SK-N-MC (cell line): ENCODE measurements around the gene DIAPH2.

Experiments
- DNase-seq: peaks from one replicate; pipeline ENCODE4 v3.0.0-alpha.2; 2011; ENCODE audit warnings: low read depth, low spot score
- H3K27ac ChIP-seq: fragments of 200-600 bp; sonication (generic); 2 replicates; pipeline ENCODE4 v1.5.1; 2016; ENCODE audit warnings: mixed run types
- H3K36me3 ChIP-seq: fragments of 200-600 bp; sonication (generic); 2 replicates; pipeline ENCODE4 v1.6.1; 2017; ENCODE audit warnings: antibody characterized with exemption, low read length, mixed read lengths; ENCODE audit not compliant: insufficient read depth
- H3K4me3 ChIP-seq: fragments of 200-600 bp; sonication (generic); 2 replicates; pipeline ENCODE4 v1.5.1; 2016
- H3K9ac ChIP-seq: fragments of 200-600 bp; sonication (generic); 2 replicates; pipeline ENCODE4 v1.8.0; 2017; ENCODE audit warnings: mixed run types, mixed read lengths; ENCODE audit not compliant: insufficient read length
- H3K9me3 ChIP-seq: fragments of 200-600 bp; sonication (generic); 2 replicates; pipeline ENCODE4 v1.6.1; 2017; ENCODE audit warnings: low read depth, mild to moderate bottlenecking, antibody characterized with exemption, low read length, moderate library complexity, mixed read lengths
- EZH2 ChIP-seq: fragments of 200-600 bp; sonication (generic); IDR thresholded peaks from one replicate; pipeline ENCODE4 v1.6.1; 2017; ENCODE audit warnings: antibody characterized with exemption
- FOXP2 ChIP-seq: optimal IDR thresholded peaks from 2 replicates; pipeline ENCODE3; 2011; ENCODE audit warnings: mild to moderate bottlenecking, moderate library complexity; ENCODE audit not compliant: insufficient read depth; ENCODE audit errors: extremely low read length, control extremely low read depth
- POLR2AphosphoS5 ChIP-seq: IDR thresholded peaks from 2 replicates; pipeline ENCODE4 v1.6.1; 2012; ENCODE audit warnings: mild to moderate bottlenecking, low read depth, low read length, borderline replicate concordance

The DIAPH2 gene

DNA sequence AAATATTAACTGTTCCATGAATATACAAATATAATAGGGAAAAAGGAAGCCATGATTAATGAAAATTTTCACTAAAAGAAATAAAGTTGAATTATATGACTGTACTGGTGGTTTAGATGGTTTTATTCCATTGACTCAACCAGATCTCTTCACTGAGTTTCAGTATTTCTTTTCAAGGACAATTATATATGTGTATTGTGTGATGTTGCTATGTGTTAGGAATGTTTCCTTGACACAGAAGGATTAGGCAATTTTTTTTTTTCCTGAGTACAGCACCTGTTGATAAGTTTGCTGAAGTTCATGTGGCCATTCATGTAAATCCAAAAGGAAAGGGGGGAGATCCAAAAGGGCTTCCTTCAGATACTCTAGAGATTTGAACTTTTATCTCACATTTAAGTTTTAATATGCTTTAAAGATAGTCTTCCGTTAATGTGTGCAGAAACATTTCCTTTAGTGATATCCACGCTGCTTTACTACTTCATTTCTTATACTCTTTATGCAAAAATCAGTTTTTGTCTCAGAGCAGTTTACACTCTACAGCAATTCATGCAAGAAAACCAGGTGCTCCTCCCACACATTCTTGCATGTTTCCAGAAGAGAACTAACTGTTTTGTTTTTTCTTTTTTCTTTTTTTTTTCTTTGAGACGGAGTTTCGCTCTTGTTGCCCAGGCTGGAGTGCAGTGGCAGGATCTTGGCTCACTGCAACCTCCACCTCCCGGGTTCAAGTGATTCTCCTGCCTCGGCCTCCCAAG lies 448.2 kb downstream of the DIAPH2 start:
- DNase-seq = no peak
- TF ChIP-seq EZH2 (no peak), FOXP2 (no peak), POLR2AphosphoS5 (no peak)
- no peak overlapping the region for H3K27ac ChIP-seq
- no peak overlapping the region for H3K9ac ChIP-seq
- H3K36me3 ChIP-seq = no peaks in the 10 kb centered on the region
- no peaks in the 10 kb centered on the region for H3K9me3 ChIP-seq
- no peak overlapping the region for H3K4me3 ChIP-seq

DNA sequence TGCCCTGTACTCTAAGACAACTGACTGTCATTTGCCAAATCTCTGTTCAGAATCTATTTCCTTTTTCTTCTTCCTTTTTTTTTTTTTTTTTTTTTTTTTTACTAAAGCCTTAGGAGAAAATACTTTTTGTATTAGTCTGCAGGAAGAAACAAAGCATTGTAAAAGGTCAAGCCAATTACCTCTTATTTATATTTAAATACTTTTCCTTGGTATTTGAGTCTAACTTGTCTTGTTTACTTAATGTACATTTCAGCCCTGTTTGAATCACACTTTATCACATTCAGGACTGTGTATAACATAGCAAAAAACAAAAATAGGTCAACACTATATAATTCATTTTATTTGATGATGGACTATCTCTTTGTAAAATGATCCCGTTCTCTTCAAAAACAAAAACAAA lies 461.3 kb downstream of the DIAPH2 start:
- Histone ChIP-seq H3K9me3 (no peaks in the 10 kb centered on the region), H3K27ac (no peak overlapping the region), H3K4me3 (no peak overlapping the region), H3K9ac (no peak overlapping the region), H3K36me3 (no peaks in the 10 kb centered on the region)
- TF ChIP-seq FOXP2 (no peak), POLR2AphosphoS5 (no peak), EZH2 (no peak)
- DNase-seq = no peak

DNA sequence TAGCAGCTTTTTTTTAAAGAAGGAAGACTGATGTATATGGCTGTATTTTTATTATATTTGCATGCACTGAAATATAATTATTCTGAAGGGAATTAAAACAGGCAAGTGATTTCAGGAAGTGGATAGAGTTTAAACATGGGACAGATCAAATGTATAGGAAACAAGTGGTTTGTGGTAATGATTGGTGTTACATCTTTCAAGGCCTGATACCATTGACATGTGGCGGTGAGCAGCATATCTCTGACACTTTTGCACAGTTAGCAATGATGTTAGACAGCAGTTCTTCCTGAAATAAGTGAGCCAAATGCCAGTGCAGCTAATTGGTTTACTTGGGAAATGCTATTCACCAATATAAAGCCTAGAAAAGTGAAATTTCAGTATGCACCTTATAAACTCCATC lies 471.2 kb downstream of the DIAPH2 start:
- TF ChIP-seq EZH2 (no peak), POLR2AphosphoS5 (no peak), FOXP2 (no peak)
- Histone ChIP-seq H3K4me3 (no peak overlapping the region), H3K9ac (no peak overlapping the region), H3K9me3 (no peaks in the 10 kb centered on the region), H3K27ac (no peak overlapping the region), H3K36me3 (no peaks in the 10 kb centered on the region)
- DNase-seq = no peak

DNA sequence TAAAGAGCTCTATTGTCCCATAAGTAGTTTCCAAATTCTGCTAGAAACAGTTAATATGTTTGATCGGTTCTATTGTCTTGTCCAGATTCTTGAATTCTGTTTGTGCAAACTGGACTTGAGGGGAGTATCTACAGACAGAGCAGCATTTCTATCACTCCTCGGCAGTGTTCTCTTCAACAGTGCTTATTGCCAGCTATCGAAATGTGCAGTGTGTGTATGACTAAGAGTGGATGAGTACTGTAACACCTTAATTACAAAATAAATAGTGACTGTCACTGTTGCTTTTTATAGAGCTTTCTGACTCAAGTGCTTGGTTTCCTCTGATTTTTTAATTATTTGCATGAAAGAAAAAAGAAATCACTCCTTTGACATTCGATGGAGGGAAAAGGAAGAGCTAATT lies 473.6 kb downstream of the DIAPH2 start:
- H3K27ac ChIP-seq = no peak overlapping the region
- H3K9ac ChIP-seq = no peak overlapping the region
- H3K36me3 ChIP-seq = no peaks in the 10 kb centered on the region
- no peaks in the 10 kb centered on the region for H3K9me3 ChIP-seq
- H3K4me3 ChIP-seq = no peak overlapping the region
- DNase-seq = no peak
- TF ChIP-seq EZH2 (no peak), POLR2AphosphoS5 (no peak), FOXP2 (no peak)

DNA sequence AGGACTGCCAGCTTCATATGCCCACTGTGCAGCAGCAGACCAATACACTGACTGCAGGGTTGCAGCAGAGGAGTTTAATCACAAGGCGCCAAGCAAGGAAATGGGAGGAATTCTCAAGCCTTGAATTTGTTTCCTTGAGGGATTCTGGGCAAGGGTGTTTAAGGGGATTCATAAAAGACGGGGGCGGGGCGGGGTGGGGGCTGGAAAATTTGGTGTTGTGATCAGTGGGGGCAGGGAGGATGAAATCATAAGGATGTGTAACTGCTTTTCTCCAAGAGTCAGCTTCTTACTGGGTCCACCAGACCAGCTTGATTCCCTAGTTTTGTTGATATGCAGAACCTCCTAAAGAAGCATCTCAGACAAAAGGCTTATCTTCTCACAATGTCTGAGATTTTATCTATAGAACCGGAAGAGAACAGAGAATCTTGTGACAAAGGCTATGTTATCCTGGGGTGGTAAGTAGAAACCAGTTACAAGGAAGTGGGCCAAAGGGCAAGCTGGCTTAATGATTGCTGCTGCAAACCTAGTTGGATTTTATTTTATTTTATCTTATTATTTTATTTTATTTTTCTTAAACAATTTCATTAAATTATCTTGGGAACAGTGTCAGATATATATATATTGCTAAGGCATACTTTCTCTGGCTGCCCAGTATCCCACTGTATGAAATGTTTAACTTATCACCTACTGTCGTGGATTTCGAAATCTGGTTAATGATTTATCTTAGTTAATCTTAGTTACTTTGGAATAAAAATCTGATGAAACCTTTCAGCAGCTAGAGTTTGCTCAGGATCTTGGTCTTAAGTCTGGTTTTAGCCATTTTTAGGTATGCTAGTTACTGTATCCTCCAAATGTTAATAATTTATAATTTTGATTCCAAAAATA lies 475.5 kb downstream of the DIAPH2 start:
- Histone ChIP-seq H3K4me3 (no peak overlapping the region), H3K27ac (no peak overlapping the region), H3K9ac (no peak overlapping the region), H3K9me3 (no peaks in the 10 kb centered on the region), H3K36me3 (no peaks in the 10 kb centered on the region)
- no peak for DNase-seq
- TF ChIP-seq POLR2AphosphoS5 (no peak), EZH2 (no peak), FOXP2 (no peak)

DNA sequence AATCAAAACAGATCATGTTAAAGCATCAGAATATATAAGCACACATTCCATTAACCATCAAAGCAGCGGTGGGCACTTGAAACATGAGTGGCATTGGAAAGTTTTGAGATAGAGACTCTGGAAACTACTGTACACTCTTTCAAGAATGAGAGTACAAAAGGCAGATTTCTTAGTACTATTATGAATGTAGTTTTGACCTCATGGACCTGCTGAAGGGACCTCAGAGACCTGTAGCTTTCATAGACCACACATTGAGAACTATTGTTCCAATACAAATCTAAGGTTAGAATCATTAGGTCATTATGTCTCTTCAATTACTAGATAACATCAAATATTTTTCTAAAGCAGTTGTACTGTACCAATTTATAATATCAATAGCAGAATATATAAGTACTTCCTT lies 482.7 kb downstream of the DIAPH2 start:
- Histone ChIP-seq H3K27ac (no peak overlapping the region), H3K9me3 (no peaks in the 10 kb centered on the region), H3K36me3 (no peaks in the 10 kb centered on the region), H3K4me3 (no peak overlapping the region), H3K9ac (no peak overlapping the region)
- no peak for DNase-seq
- TF ChIP-seq FOXP2 (no peak), EZH2 (no peak)

DNA sequence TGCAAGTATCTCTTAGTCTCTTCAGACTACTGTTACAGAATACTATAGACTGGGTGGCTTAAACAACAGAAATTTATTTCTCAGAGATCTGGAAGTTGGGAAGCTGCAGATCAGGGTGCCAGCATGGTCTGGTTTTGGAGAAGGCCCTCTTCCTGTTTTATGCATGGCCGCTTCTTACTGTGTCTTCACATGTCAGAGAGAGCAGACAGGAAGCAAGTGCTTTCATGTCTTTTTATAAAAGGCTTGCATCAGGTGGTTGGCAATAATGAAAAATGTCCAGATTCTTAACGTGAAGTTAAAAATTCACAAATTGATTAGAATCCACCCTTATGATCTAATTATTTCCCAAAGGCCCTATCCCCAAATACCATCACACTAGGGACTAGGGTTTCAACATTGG lies 484.0 kb downstream of the DIAPH2 start:
- TF ChIP-seq FOXP2 (no peak), EZH2 (no peak), POLR2AphosphoS5 (no peak)
- H3K36me3 ChIP-seq = no peaks in the 10 kb centered on the region
- H3K9ac ChIP-seq = no peak overlapping the region
- DNase-seq = no peak
- no peak overlapping the region for H3K4me3 ChIP-seq
- H3K9me3 ChIP-seq = no peaks in the 10 kb centered on the region
- no peak overlapping the region for H3K27ac ChIP-seq

DNA sequence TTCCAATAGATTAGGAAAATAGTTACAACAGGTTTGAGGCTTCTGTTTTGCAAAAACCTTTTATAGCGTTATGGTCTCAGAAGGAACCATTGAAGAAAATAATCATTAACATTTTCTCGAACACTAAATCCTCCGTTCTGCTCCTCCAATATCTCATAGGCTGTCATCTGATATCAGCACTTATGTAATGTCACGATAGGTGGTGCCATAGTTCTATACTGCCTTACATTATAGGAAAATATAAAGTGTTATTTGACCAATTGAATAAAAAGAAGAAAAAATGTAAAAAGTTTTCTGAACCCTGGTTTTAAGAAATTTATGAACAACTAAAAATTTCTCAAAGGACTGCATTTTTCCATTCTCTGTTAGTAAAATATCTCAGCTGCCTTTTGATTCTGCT lies 490.5 kb downstream of the DIAPH2 start:
- DNase-seq = no peak
- Histone ChIP-seq H3K36me3 (no peaks in the 10 kb centered on the region), H3K9me3 (no peaks in the 10 kb centered on the region), H3K27ac (no peak overlapping the region), H3K4me3 (no peak overlapping the region), H3K9ac (no peak overlapping the region)
- no peak for TF ChIP-seq EZH2
- no peak for TF ChIP-seq POLR2AphosphoS5
- TF ChIP-seq FOXP2 = no peak

DNA sequence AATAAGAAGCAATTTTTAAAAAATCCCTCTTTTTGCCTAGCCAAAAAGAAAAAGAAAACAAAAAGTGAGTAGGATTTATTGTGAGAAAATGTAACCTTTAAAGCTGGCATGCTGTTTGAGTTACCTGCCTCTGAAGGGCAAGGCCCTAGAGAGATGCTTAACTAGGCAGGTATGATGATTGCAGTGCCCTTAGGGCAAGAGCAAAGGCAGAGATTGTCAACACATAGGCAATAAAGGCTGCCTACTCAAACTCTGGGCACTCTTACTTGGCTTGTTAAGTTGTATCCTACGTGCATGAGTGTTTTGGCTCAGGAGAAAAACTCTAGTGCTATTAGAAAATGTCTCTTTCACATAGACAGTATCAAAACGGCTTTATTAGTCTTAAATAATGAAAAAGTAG lies 505.0 kb downstream of the DIAPH2 start:
- no peak overlapping the region for H3K27ac ChIP-seq

More for the DNA sequence above, 505.0 kb downstream of the DIAPH2 start:
- Histone ChIP-seq H3K4me3 (no peak overlapping the region), H3K9me3 (no peaks in the 10 kb centered on the region), H3K9ac (no peak overlapping the region), H3K36me3 (no peaks in the 10 kb centered on the region)
- DNase-seq = no peak
- TF ChIP-seq POLR2AphosphoS5 (no peak), EZH2 (no peak), FOXP2 (no peak)
